ENCODE measurements around the gene SH2D6.
"Not testable (repeated sequence)": the region's sequence is repeated elsewhere in the genome, so short reads cannot be mapped to it uniquely, and the experiment has no call there.

The SH2D6 gene

DNA sequence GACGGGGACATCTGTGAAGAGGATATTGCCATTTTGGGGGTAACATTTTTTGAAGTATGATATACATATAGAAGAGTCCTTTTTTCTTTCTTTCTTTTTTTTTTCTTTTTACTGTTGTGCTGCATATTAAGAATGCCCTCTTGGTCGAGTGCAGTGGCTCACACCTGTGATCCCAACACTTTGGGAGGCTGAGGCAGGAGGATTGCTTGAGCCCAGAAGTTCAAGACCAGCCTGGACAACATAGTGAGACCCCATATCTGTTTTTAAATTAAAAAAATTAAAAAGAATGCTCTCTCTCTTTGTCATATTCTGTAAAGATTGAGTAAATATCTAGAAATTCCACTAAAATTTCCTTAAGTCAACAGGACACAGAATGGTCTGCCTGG lies 3.6 kb downstream of the SH2D6 start:
- FAIRE-seq: no peak

DNA sequence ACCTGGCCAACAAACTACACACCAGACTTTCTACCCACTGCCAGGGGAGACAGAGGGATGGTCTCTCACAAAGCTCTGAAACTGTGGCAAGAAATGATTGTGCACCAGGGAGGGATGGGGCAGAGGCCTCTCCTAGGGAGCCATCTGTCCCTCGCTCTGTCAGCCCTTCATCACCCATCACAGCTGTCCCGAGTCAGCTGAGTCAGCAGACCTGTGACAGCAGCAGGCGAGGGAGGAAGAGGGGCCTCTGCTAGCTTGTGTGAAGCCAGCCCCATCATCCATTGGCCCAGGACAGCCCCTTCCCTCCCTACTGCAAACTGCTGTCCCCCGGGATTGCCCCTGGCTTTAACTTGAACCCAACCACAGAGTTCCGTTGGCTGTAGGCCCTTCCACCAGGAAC lies 5.0 kb downstream of the SH2D6 start:
- no peak for FAIRE-seq

DNA sequence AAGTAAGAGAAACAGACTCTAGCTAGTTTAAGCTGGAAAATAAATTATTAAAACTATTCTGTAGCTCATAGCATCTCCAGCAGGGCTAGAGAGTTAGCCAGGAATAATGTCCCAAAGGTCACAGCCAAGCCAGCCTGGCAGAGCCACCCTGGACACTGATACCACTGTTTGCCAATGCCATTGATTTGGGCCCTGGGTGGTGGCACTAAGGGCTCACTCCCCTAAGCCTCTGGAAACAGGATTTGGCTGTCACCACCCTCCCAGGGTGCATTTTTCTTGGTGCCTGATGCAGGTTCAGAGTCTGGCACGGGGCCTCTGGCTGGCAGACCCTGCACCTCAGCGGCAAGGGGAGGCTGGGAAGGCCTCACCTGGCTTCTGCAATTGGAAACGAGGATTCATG lies 7.1 kb downstream of the SH2D6 start:
- no peak for FAIRE-seq

DNA sequence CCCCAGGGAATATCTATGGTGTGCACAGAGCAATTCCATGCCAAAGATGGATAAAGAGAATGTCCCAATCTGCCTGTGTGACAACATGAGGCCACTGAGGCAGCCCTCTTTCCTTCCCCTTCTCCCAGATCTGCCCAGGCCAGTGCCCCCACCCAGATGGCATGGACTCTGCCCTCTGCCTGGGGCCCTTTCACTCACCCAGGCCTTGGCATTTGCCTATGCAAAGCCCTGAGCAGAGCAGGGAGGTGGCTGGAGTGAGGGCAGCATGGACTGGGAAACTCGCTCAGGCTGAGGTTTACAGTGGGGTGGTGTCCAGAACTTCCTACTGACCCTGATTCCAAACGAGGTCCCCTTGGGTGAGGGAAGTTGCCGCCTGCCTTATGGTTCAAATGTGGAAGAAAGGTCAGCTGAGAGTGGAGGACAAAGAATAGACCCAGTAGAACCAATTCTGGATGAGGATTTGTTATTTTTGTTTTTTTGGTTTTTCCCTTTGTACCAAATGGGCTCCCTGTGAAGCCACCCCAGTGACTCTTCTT lies 8.9 kb downstream of the SH2D6 start:
- no peak for FAIRE-seq

DNA sequence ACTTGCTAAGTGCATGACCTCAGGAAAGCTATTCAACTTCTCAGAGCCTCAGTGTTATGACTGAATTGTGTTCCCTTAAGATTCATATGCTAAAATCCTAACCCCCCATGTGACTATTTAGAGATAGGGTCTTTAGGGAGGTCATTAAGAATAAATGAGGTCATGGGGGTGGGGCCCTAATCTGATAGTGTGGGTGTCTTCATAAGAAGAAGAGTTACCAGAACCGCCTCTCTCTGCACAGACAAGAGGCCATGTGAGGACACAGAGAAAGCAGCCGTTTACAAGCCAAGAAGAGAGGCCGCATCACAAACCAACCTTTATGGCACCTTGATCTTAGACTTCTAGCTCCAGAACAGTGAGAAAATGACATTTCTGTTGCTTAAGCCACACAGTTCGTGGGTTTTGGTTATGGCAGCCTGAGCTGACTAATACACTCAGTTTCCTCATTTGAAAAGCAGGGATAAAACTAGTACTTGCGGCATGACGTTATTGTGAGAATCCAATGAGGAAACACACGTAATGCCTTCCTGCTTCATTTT lies 9.9 kb downstream of the SH2D6 start:
- no peak for FAIRE-seq

DNA sequence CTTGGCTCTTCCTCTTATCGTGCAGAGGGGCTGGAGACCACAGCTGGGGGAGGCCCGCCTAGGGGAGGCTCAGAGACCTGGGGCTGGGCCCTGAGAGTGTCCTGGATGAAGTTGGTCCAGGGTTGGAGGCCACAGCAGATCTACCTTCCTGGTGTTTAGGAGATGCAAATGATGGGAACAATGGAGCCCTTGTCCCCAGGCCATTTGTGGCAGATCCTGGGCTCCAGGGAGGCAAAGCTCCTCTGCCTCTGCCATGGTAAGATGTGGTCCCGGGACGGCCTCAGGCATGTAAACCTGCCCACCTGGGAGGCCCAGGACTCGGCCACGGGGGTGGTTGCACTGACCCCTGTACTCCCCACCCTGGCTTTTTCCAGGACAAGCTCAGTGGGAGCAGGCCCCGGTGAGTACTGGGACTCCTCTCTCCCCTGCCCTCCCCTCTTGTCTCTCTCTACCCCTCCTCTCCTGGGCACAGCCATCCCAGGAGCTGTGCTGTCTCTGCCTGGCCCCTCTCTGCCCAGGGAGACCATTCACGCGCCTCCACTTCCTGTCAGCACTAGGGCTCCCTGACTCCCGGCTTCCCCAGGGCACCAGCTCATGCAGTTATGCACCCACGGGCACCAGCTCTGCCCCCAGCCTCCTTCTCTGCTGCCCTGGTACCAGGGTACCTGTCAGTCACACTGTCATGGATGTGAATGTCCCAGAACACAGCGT lies 10.9 kb downstream of the SH2D6 start:
- no peak for FAIRE-seq

DNA sequence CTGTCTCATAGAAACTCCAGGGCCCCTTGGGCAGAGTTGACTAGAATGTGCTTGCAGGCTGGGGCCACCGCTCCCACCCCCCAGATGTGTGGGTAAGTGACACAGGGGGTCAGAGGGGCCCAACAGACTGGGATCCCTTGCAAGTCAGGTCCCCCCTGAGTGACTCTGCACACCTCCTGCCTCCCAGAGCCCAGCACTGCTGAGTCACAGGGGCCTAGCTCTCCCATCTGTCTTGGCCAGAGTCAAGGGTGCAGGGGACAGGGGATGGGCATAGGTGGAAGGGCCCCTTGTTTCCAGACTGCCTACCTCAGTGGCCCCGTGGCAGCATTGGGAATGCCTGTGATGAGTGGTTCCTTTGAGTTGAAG lies 11.4 kb downstream of the SH2D6 start:
- no peak for FAIRE-seq

DNA sequence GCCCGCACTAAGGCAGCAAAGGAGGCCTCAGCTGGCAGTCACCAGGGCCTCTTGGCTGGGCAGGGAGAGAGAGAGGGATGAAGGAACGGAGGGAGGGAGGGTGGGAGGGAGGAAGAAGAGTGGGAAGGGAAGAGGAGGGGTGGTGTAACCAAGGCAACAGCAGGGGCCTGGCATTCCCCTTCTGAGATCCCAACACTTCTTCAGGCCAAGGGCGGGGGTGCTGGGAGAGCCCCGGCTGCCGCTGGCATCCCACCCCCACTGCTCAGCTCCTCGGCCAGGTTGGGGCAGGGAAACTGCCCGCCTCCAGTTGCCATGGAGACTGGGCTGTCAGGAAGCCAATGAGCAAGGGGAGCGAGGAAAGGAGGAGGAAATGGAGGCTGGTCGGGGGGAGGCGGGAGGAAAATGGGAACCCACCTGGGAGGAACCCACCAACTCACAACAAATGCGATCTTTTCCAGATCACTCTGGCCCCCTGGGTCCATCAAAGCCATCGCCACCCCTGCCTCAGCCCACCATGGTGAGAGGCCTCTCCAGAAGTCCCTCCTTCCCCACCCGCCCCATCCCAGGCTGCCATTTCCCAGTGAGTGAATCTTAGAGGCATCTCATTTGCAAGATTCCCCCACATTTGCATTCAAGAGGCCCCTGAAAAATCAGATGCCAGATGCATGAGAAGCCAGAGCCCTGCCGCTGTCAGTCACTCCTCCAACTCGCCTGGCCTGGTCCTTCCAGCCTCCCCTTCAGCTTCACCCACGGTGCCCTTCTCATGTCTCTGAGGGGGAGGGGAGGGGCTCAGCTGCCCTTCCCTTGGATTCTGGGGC lies 12.4 kb downstream of the SH2D6 start:
- FAIRE-seq: no peak

DNA sequence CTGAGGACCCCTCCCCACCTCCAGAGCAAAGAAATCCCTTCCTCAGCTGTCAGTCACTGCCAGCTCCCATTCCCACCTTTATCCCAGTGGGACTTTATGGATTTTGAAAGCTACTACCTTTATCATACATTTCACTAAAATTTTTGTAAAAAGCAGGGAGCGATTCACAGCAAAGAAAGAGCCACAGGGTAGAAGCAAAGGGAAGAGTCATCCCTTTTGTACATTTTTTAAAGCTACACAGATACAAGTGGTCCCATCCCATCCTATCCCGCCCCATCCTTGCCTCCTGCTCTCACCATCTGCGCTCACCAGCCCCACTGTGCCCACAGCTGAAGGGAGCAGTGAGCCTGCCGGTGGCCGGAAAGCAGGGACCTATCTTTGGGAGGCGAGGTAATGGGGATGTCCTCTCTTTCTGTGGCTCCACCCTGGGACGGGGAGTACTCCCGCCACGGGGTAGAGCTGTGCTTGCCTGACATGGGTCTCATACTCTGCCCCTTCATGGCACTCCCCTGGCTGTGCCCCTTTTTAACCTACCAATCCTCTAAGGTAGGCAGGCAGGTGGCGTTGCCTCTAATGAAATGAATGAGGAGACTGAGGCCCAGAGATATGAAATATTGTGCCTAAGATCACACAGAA lies 13.2 kb downstream of the SH2D6 start:
- FAIRE-seq: no peak

DNA sequence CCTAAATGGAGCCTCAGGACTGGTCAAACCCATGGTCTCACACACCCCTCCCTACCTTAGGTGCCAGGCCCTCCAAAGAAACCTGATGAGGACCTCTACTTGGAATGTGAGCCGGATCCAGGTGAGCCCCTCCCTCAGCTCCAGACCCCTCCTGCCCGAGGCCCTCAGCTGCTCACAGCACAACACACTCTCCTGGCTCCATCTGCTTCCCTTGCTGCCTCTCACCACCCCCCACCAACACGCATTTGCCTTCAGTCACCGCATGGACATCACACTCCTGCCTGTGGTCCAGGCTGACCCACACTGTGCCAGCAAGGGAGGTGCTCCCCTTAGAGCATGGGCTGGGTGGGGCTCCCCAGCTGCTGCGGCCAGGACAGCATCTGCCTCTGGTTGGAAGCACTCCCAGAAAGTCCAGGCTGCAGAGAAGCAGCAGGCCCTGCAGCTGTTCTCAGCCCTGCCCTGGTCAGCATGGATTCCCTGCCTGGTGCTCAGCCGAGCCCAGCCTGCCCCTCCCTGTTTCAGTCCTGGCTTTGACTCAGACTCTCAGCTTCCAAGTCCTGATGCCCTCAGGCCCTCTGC lies 15.1 kb downstream of the SH2D6 start:
- FAIRE-seq: no peak

DNA sequence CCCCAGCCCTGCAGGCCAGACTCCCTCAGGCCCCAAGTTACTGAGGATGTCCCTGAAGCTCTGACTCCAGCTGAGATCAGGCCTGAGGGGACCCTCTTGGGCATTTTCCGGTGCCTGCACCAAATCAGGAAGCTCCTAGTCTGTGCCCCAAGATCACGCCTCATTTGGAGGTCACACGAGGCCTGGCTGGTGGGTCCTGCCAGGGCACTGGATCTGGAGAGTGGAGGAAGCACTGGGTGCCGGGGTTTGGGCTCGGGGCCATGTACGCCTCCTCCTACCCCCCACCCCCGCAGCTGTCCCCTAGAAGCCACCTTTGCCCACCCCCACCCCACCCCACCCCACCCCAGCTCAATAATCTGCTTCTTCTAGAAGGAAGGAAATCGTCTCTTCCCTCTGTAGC lies 16.2 kb downstream of the SH2D6 start:
- FAIRE-seq: no peak

DNA sequence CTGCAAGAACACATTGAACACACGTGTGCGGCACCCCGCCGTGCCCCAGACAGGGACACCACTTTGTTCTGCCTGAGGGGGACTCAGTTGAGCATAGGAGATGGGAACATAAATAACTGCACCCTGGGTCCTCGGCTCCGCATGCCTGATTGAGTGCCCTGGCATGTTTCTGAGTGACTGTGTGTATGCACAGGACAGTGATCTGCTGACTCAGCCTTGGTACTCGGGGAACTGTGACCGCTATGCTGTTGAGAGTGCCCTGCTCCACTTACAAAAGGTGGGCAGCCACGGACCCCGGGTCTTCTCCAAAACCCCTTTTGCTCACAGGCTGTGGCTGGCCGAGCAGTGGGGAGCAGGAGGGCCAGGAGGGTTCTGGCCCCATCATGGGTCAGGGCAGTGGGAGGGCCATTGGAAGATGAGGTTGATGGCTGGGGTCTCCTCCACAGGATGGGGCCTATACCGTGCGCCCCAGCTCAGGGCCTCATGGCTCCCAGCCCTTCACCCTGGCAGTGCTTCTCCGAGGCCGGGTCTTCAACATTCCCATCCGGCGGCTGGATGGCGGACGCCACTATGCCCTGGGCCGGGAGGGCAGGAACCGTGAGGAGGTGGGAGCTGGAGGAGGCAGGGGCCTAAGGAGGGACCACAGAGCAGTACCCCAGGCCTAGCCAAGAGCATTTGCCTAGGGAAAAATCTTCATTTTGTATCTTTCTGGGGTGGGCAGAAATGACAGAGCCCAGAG lies 16.9 kb downstream of the SH2D6 start:
- no peak for FAIRE-seq

DNA sequence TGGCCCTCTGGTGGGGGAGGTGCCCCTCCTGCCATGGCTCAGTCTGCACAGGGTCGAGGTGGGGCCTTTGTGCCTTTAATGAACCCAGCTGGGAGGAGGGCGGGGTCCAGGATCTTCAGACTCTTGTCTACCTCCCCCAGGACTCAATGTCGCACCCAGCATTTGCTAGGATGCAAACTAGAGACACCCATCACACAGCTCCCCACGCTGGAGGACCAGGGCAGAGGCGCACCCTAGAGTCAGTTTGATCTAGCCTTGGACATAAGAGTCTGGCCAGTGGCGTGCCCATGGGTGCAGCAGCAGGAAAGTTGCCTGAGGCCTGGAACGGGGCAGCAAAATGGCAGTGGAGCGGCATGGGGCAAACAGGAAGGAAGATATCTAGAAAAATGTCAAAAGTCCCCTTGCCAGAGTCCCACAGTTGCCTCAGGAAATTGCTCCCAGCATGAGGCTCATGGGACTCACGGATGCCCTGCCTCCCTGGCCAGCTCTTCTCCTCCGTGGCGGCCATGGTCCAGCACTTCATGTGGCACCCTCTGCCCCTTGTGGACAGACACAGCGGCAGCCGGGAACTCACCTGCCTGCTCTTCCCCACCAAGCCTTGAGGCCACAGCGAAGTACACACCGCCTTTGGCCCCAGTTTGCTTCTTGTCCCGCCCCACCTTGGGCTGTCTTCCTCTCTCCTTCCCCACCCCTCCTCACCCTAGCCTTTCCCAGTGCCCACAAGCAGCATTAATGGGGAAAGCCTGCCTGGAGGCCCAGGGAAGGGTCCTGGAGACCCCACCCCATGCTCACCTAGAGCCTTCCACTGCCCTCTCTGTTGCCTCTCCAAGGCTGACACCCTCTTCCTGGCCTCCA lies 17.7 kb downstream of the SH2D6 start:
- no peak for FAIRE-seq

DNA sequence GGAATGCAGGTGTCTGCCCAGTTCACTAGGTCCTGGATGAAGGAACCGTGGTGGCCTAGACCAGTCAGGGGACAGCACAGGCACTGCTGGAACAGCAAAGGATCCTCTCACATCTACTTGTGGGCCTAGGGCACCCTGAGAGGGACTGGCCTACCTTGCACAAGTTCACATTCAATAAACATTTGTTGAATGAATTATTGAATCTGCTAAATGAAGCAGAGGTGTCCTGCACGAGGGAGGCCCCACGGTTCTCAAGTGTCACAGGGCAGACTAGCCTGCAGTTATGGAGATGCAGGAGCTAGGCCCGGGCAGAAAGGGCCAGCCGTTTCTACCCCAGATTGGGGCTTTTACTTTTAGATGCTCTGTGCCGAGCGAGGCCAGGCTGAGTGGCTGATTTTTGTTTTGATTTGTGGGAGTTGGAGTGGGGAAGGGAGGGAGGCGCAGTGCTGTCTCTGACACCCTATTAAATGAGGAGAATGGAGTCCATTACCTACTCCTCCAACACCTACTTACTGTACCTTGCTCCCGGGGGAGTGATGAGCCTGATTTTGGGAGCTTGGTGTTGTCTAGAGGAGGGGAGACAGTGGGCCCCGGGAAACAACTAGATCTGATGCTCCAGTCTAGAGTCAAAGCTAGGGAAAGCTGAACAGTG lies 18.4 kb downstream of the SH2D6 start:
- FAIRE-seq: no peak

DNA sequence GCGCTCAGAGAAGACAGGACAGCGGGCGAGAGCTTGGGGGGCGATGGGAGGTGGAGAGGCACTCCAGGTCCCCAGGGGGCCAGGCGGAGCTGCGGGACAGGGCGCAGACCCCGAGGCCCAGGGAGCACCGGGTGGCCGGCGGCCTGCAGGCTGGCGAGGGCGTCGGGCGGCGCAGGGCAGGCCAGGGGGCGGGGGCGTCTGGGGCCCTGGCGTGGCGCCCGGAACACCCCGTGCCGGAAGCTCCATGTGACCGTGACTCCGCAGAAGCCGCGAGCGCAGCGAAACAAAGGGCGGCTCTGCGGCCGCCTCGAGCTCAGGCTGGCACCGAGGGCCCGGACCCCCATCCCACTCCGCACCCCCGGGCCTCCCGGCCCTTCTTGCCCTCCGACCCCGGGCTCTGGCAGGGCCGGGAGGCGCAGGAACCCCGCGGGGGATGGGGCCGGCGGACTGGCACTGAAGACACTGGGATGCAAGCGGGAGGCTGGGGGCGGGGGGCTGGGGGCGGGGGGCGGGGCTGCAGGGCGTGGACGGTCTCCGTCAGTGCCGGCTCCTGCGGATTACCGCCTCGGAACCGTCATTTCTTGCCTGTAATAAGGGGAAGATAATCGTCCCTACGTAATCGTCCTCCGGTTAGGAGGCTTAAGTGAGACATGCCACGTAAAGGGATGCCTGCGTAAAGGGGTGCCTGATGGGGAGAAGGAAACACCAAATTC lies 19.1 kb downstream of the SH2D6 start:
- no peak for FAIRE-seq

DNA sequence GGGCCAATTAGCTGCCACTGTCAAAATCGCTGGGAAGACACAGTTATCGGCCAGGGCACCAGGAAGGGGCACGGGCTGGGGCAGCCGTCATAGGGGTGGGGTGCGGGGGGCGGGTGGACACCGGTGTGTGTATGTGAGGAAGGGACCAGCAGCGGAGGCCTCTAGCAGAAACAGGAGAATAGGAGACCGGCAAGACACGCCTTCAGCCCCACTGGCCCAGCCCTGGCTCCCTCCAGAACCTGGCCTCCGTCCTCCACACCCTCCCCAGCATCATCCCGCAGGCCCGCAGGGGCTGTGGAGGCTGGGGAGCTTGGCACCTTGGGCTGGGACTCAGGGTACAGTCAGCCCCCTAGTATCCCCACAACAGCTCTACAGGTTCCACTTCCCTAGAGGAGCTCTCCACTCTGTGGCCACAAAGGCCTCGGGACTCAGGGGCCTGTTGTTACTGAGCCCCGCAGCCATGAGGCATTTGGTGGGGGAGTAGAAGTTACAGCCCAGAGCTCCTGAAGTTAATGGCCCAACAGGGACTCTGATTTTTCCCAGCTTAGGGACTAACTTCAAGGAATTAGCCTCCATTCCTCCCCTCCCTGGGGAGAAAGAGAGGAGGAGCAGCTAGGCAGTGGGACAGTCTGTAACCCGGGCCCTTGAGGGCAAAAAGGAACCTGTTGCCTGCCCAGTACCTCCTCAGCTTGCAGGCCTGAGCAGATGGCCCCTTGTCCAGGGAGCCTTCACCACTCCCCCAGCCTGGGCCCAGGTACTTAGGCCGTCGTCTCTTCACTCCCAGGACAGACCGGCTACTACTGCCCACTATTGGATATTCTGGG lies 19.9 kb downstream of the SH2D6 start:
- FAIRE-seq: no peak

DNA sequence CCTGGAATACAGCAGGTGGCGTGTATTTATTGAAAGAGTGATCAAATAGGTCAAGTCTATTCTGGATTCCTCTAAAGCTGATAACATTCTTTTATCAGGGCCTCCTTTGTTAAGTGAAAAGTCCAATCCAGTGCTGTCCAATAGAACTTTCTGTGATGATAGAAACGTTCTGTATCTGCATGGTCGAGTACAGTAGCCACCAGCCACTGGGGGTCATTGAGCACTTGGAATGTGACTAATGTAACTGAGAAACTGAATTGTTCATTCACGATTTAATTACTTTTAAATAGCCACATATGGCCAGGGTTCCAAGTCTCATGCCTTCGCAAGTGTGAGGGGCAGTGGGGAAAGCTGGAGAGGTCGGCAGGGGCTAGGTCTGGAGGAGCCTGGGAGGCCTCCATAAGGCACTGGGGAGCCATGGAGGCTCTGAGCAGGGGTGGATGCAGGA lies 20.5 kb downstream of the SH2D6 start:
- FAIRE-seq: no peak

DNA sequence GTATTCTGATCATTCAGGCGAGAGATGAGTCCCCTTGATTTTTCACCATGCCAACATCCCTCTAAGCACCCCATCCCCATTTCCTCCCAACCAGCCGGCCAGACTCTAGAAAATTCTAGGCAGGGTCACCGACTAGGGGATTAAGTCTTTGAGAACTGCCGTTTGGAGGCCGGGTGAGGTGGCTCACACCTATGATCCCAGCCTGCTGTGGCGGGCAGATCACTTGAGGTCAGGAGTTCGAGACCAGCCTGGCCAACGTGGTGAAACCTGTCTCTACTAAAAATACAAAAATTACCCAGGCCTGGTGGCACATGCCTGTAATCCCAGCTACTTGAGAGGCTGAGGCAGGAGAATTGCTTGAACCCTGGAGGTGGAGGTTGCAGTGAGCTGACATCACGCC lies 21.1 kb downstream of the SH2D6 start:
- FAIRE-seq: not testable (repeated sequence)

DNA sequence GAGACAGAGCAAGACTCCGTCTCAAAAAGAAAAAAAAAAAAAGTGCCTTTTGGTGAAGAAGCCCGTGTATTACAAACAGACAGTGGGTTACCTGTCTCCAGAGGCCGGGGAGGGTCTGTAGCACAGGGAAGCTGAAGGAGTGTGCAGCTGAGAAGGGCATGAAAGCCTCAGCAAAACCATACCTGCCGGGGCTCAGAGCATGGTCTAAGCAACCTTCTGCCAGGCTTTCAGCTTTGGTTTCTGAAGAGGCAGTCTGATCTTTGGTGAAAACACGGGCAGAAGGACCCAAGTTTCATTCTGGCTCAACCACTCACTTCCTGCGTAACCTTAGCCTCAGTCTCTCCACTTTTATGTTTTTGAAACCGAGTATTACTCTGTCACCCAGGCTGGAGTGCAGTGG lies 21.5 kb downstream of the SH2D6 start:
- FAIRE-seq: no peak
